ENCODE measurements around the gene CALML6. TPM values are rescaled to one million over a fixed set of nuclear protein-coding genes. Genes with fewer than 3 reads are reported as not detected.

Gene CALML6
- total RNA-seq, 2 experiments from 2014 or later, result 0.54 to 5.1 TPM

DNA sequence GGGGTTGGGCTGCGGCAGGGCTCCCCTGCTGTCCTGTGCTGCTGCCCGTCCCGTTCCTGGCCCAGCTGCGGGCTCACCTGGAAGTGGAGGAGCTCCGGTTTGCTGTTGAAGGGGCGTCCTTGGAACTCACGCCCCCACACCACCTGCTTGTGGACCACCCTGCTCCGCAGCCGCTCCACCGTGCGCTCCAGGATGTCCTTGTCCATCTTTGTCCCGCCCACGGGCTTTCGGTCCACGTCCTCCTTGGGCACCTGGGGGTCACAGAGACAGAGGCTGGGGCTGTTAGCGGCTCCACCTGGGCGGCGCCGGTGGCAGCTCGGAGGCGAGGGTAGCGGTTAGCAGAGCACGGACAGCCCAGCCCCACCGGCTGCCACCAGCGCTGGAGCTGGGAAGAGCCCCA, 49.8 kb downstream of the CALML6 start:
- H3K4me3 ChIP-seq (ENCODE audit: low read depth, low read length, poor library complexity, severe bottlenecking), result no peak overlapping the region
- no peak for DNase-seq (ENCODE audit: low spot score)
- no peaks in the 10 kb centered on the region for H3K4me1 ChIP-seq (ENCODE audit: insufficient read depth, low read length, poor library complexity, severe bottlenecking)
- BruUV-seq (replicated peaks), result no TSS peak
- TF ChIP-seq, protein P1, sequence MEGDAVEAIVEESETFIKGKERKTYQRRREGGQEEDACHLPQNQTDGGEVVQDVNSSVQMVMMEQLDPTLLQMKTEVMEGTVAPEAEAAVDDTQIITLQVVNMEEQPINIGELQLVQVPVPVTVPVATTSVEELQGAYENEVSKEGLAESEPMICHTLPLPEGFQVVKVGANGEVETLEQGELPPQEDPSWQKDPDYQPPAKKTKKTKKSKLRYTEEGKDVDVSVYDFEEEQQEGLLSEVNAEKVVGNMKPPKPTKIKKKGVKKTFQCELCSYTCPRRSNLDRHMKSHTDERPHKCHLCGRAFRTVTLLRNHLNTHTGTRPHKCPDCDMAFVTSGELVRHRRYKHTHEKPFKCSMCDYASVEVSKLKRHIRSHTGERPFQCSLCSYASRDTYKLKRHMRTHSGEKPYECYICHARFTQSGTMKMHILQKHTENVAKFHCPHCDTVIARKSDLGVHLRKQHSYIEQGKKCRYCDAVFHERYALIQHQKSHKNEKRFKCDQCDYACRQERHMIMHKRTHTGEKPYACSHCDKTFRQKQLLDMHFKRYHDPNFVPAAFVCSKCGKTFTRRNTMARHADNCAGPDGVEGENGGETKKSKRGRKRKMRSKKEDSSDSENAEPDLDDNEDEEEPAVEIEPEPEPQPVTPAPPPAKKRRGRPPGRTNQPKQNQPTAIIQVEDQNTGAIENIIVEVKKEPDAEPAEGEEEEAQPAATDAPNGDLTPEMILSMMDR (conservative IDR thresholded peaks at IDR 0.05; ENCODE audit: low read length), result no peak
- TF ChIP-seq EZH2phosphoT487 (IDR thresholded peaks at IDR 0.05; ENCODE audit: borderline replicate concordance, low read depth, low read length), result no peak
- no peaks in the 10 kb centered on the region for H3K36me3 ChIP-seq (ENCODE audit: insufficient read depth, low read length)
- no peak overlapping the region for H3K27ac ChIP-seq (ENCODE audit: low read depth, low read length, poor library complexity, severe bottlenecking)
- H4K20me1 ChIP-seq (ENCODE audit: insufficient read depth, low read length), result no peaks in the 10 kb centered on the region
- no peaks in the 10 kb centered on the region for H3K9me2 ChIP-seq (ENCODE audit: insufficient read depth, low read length)
- H3K9me3 ChIP-seq (ENCODE audit: low read length), result no peaks in the 10 kb centered on the region
- intact Hi-C loops (cut with micrococcal nuclease; ENCODE audit: unreplicated experiment), result no loop called here
- POLR2A ChIA-PET, result no interaction called here
- H2AFZ ChIP-seq (ENCODE audit: low read length), result no peak overlapping the region
- H3K79me2 ChIP-seq (ENCODE audit: insufficient read depth, low read depth, low read length), result no peaks in the 10 kb centered on the region
- H3K4me2 ChIP-seq (ENCODE audit: low read length), result no peak overlapping the region
- CTCF ChIA-PET (ENCODE audit: unreplicated experiment), result no interaction called here

DNA sequence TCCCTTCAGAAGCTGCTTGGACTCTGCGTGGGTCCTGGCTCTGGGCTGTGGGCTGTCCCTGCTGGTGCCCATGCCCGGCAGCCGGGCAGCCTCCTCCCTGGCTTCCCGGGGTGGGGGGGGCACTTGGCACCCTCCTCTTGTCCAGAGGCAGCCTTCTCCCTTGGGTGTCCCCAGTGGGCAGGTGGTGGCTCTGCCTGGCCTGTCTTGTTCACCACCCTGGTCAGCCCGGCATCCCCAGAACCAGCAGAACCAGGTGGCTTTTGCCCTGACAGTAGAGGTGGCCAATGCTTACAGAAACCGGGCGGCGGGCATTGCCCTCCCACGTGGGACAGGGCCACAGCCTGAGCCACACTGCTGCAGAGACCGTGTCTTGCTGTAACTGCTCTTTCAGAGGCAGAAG, 50.5 kb downstream of the CALML6 start:
- no peak for TF ChIP-seq EZH2phosphoT487 (IDR thresholded peaks at IDR 0.05; ENCODE audit: borderline replicate concordance, low read depth, low read length)
- TF ChIP-seq, protein P1 (conservative IDR thresholded peaks at IDR 0.05; ENCODE audit: low read length), result no peak
- H3K9me2 ChIP-seq (ENCODE audit: insufficient read depth, low read length), result no peaks in the 10 kb centered on the region
- H4K20me1 ChIP-seq (ENCODE audit: insufficient read depth, low read length), result no peaks in the 10 kb centered on the region
- BruUV-seq (replicated peaks), result no TSS peak
- H2AFZ ChIP-seq (ENCODE audit: low read length), result no peak overlapping the region
- no peak for DNase-seq (ENCODE audit: low spot score)
- no peak overlapping the region for H3K4me2 ChIP-seq (ENCODE audit: low read length)
- no peaks in the 10 kb centered on the region for H3K79me2 ChIP-seq (ENCODE audit: insufficient read depth, low read depth, low read length)
- H3K36me3 ChIP-seq (ENCODE audit: insufficient read depth, low read length), result no peaks in the 10 kb centered on the region
- H3K27ac ChIP-seq (ENCODE audit: low read depth, low read length, poor library complexity, severe bottlenecking), result no peak overlapping the region
- POLR2A ChIA-PET, result no interaction called here
- H3K4me3 ChIP-seq (ENCODE audit: low read depth, low read length, poor library complexity, severe bottlenecking), result no peak overlapping the region
- CTCF ChIA-PET (ENCODE audit: unreplicated experiment), result no interaction called here
- intact Hi-C loops (cut with micrococcal nuclease; ENCODE audit: unreplicated experiment), result no loop called here
- H3K4me1 ChIP-seq (ENCODE audit: insufficient read depth, low read length, poor library complexity, severe bottlenecking), result no peaks in the 10 kb centered on the region
- H3K9me3 ChIP-seq (ENCODE audit: low read length), result no peaks in the 10 kb centered on the region

DNA sequence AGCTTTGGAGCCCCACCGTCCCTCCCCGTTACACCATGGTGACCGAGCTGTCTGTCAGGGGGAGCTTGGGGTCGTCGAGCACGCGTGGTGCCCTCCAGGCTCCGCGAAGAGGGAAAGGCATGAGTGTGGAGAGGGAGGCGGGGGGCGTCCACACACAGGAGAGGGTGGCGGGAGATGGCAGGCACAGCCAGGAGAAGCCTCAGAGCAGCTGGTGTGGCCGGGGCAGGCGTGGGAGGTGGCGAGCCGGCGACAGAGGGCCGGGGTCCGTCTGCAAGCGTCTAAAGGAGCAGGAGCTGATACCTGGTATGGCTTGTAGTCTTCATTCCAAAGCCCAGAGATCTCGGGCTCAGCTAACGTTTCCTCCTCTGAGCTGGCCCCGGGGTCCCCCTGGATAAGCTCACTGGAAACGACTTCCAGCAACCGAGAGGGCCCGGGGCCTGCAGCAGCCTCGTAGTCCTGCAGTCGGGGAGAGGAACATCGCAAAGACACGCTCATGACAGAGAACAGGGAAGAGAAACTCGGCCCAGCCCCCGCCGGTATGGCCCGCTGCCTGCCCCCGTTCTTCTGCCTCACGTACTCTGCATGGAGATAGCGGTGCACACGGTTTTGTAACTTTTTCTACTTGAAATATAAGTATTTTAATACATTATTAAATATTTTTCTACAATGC, 51.1 kb downstream of the CALML6 start:
- H3K9me3 ChIP-seq (ENCODE audit: low read length), result peaks cover 6% of the 10 kb centered on the region; the same call in 1 of the 2 replicates

More for the DNA sequence above, 51.1 kb downstream of the CALML6 start:
- H3K9me2 ChIP-seq (ENCODE audit: insufficient read depth, low read length), result no peaks in the 10 kb centered on the region
- no peak overlapping the region for H2AFZ ChIP-seq (ENCODE audit: low read length)
- H3K4me2 ChIP-seq (ENCODE audit: low read length), result no peak overlapping the region
- H3K27ac ChIP-seq (ENCODE audit: low read depth, low read length, poor library complexity, severe bottlenecking), result no peak overlapping the region
- H4K20me1 ChIP-seq (ENCODE audit: insufficient read depth, low read length), result no peaks in the 10 kb centered on the region
- H3K4me3 ChIP-seq (ENCODE audit: low read depth, low read length, poor library complexity, severe bottlenecking), result no peak overlapping the region
- ChIA-PET CTCF (ENCODE audit: unreplicated experiment) (no interaction called here), POLR2A (no interaction called here)
- BruUV-seq (replicated peaks), result no TSS peak
- TF ChIP-seq, protein P1 (conservative IDR thresholded peaks at IDR 0.05; ENCODE audit: low read length), result no peak
- TF ChIP-seq EZH2phosphoT487 (IDR thresholded peaks at IDR 0.05; ENCODE audit: borderline replicate concordance, low read depth, low read length), result no peak
- H3K36me3 ChIP-seq (ENCODE audit: insufficient read depth, low read length), result no peaks in the 10 kb centered on the region
- no peaks in the 10 kb centered on the region for H3K4me1 ChIP-seq (ENCODE audit: insufficient read depth, low read length, poor library complexity, severe bottlenecking)
- intact Hi-C loops (cut with micrococcal nuclease; ENCODE audit: unreplicated experiment), result no loop called here
- no peak for DNase-seq (ENCODE audit: low spot score)
- no peaks in the 10 kb centered on the region for H3K79me2 ChIP-seq (ENCODE audit: insufficient read depth, low read depth, low read length)

All from OCI-LY7 (cell line).